OCI-LY1 (cell line): ENCODE measurements around the gene MYOM1.
"Not testable (repeated sequence)": the region's sequence is repeated elsewhere in the genome, so short reads cannot be mapped to it uniquely, and the experiment has no call there.

ENCODE experiments used
- H2AFZ ChIP-seq: fragments of 200-600 bp; sonication (generic), shearing (Covaris generic); 2 replicates; pipeline ENCODE4 v1.6.0; 2014; ENCODE audit warnings: antibody characterized with exemption, mild to moderate bottlenecking, low read length
- H3F3A ChIP-seq: fragments of 200-600 bp; sonication (generic), shearing (Covaris generic); 2 replicates; pipeline ENCODE4 v1.6.0; 2014; ENCODE audit warnings: mild to moderate bottlenecking, antibody characterized with exemption, low read length, moderate library complexity; ENCODE audit not compliant: insufficient read depth
- H3K27ac ChIP-seq: fragments of 200-600 bp; sonication (generic); 2 replicates; pipeline ENCODE4 v1.5.1; 2014; ENCODE audit warnings: low read length, mixed run types, mild to moderate bottlenecking, low read depth; ENCODE audit not compliant: poor library complexity, severe bottlenecking
- H3K27me3 ChIP-seq: fragments of 200-600 bp; sonication (generic); 2 replicates; pipeline ENCODE4 v1.6.0; 2014; ENCODE audit warnings: antibody characterized with exemption, mild to moderate bottlenecking, low read length, moderate library complexity; ENCODE audit not compliant: insufficient read depth
- H3K36me3 ChIP-seq: fragments of 200-600 bp; sonication (generic); 2 replicates; pipeline ENCODE4 v1.6.1; 2014; ENCODE audit warnings: mild to moderate bottlenecking, antibody characterized with exemption, low read length, moderate library complexity, mixed read lengths; ENCODE audit not compliant: insufficient read depth
- H3K4me1 ChIP-seq: fragments of 200-600 bp; sonication (generic); 2 replicates; pipeline ENCODE4 v1.5.1; 2014; ENCODE audit warnings: mild to moderate bottlenecking, low read length, moderate library complexity; ENCODE audit not compliant: insufficient read depth, severe bottlenecking
- H3K4me2 ChIP-seq: fragments of 200-600 bp; sonication (generic), shearing (Covaris generic); 2 replicates; pipeline ENCODE4 v1.6.1; 2014; ENCODE audit warnings: low read length
- H3K4me3 ChIP-seq: fragments of 200-600 bp; sonication (generic); 2 replicates; pipeline ENCODE4 v1.5.1; 2014; ENCODE audit warnings: low read length, low read depth, mild to moderate bottlenecking, mixed read lengths; ENCODE audit not compliant: poor library complexity, severe bottlenecking
- H3K79me2 ChIP-seq: fragments of 200-600 bp; shearing (Covaris generic); 2 replicates; pipeline ENCODE4 v1.6.1; 2016; ENCODE audit warnings: mixed run types, low read length, mixed read lengths; ENCODE audit not compliant: insufficient read depth
- H3K9ac ChIP-seq: fragments of 200-600 bp; sonication (generic), shearing (Covaris generic); 2 replicates; pipeline ENCODE4 v1.6.1; 2014; ENCODE audit warnings: mild to moderate bottlenecking, low read length, mixed read lengths
- H3K9me2 ChIP-seq: fragments of 200-600 bp; sonication (generic), shearing (Covaris generic); 2 replicates; pipeline ENCODE4 v1.6.1; 2014; ENCODE audit warnings: low read depth, mild to moderate bottlenecking, low read length, mixed read lengths
- H3K9me3 ChIP-seq: fragments of 200-600 bp; shearing (Covaris generic); 2 replicates; pipeline ENCODE4 v1.6.1; 2014; ENCODE audit warnings: low read length, mixed read lengths
- H4K20me1 ChIP-seq: fragments of 200-600 bp; sonication (generic), shearing (Covaris generic); 2 replicates; pipeline ENCODE4 v1.6.0; 2016; ENCODE audit warnings: mild to moderate bottlenecking, low read length; ENCODE audit not compliant: insufficient read depth
- CTCF ChIP-seq: fragments of 200-600 bp; sonication (generic), shearing (Covaris generic); IDR thresholded peaks from 2 replicates; pipeline ENCODE4 v1.5.1; 2017; ENCODE audit warnings: mild to moderate bottlenecking, antibody characterized with exemption, low read length, moderate library complexity, mixed read lengths
- EZH2 ChIP-seq: fragments of 200-600 bp; sonication (generic), shearing (Covaris generic); IDR thresholded peaks from 2 replicates; pipeline ENCODE4 v1.8.0; 2017; ENCODE audit warnings: borderline replicate concordance, mixed run types, mild to moderate bottlenecking, antibody characterized with exemption, low read length, moderate library complexity, mixed read lengths

Gene MYOM1

GRCh38 chr18:3066341-3067110, 153.2 kb downstream of the MYOM1 start:
- H3K9me2 ChIP-seq, result no peaks in the 10 kb centered on the region
- no peaks in the 10 kb centered on the region for H3F3A ChIP-seq
- H3K4me3 ChIP-seq, result no peak overlapping the region
- H3K9ac ChIP-seq, result no peak overlapping the region
- H3K4me2 ChIP-seq, result no peak overlapping the region
- H3K4me1 ChIP-seq, result peaks cover 13% of the 10 kb centered on the region
- H3K27me3 ChIP-seq, result no peaks in the 10 kb centered on the region
- no peaks in the 10 kb centered on the region for H4K20me1 ChIP-seq
- no peak overlapping the region for H3K27ac ChIP-seq
- no peak overlapping the region for H2AFZ ChIP-seq
- H3K79me2 ChIP-seq, result no peaks in the 10 kb centered on the region
- TF ChIP-seq CTCF, result no peak
- TF ChIP-seq EZH2, result no peak
- no peaks in the 10 kb centered on the region for H3K9me3 ChIP-seq
- no peaks in the 10 kb centered on the region for H3K36me3 ChIP-seq

DNA sequence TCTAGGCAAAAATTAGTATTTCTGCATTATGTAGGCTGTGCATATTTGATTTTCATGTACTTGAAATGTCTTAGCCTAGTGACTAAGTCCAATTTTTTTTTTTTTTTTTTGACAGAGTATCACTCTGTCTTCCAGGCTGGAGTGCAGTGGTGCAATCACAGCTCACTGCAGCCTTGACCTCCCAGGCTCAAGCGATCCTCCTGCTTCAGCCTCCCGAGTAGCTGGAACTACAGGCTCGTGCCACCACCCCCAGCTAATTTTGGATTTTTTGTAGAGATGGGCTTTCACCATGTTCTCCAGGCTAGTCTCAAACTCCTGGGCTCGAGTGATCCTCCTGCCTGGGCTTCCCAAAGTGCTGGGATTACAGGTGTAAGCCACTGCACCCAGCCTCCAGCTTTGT, 156.0 kb downstream of the MYOM1 start:
- not testable (repeated sequence) for H4K20me1 ChIP-seq, H3K9me2 ChIP-seq, H3K27me3 ChIP-seq, H3K4me3 ChIP-seq, H3F3A ChIP-seq, H3K27ac ChIP-seq, H3K9me3 ChIP-seq, H3K36me3 ChIP-seq, H3K79me2 ChIP-seq, H2AFZ ChIP-seq, H3K9ac ChIP-seq, H3K4me2 ChIP-seq
- H3K4me1 ChIP-seq, result peaks cover 22% of the 10 kb centered on the region

DNA sequence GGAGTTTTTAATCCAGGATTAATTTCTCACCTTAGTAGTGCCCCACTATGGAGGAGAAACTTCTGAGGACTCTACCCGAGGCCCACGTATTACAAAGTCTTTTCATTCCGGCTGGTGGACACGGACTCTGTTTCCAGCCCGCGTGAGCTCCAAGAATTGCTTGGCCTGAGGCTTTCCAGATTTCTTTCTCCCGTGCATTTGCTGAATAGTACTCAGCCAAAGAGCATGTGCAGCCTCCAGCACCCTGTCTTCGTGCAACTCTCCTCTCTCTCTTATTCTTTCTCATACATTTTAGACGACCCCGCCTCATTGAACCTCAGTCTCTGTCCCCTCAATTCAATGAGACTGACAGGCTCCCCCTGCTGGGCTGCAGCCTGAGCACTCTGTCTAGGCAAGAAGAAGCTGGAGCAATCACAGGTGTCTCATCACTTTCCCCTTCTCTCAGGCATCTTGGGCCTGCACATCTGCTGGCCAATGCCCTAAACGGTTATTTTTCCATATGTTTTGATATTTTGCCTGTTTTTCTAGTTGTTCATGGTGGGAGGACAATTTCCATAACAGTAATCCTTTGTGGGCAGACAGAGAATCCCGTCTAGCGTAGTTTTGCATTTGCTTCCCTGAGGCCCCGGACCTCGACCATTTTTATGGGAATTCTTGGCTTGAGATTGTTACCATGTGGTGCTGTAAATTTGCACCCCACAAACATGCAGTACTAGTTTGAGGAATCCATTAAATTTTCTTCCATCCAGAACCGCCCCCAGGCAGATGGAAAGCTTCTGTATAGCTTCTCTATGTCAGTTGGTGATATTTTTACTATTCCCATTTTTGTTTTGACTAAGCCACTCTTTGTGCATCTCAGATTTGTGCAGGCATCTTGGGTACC, 156.7 kb downstream of the MYOM1 start:
- H3K36me3 ChIP-seq, result no peaks in the 10 kb centered on the region
- no peak overlapping the region for H3K4me3 ChIP-seq
- H3K79me2 ChIP-seq, result no peaks in the 10 kb centered on the region
- H3K4me1 ChIP-seq, result peaks cover 21% of the 10 kb centered on the region
- no peaks in the 10 kb centered on the region for H4K20me1 ChIP-seq
- no peak overlapping the region for H3K4me2 ChIP-seq
- H3K9me2 ChIP-seq, result no peaks in the 10 kb centered on the region
- H2AFZ ChIP-seq, result no peak overlapping the region
- no peaks in the 10 kb centered on the region for H3F3A ChIP-seq
- no peaks in the 10 kb centered on the region for H3K9me3 ChIP-seq
- TF ChIP-seq CTCF, result peak; percentile 72
- no peak for TF ChIP-seq EZH2
- H3K9ac ChIP-seq, result no peak overlapping the region
- no peak overlapping the region for H3K27ac ChIP-seq
- no peaks in the 10 kb centered on the region for H3K27me3 ChIP-seq
